ENCODE results near the gene GPN1. TPM values are rescaled to one million over a fixed set of nuclear protein-coding genes. Genes with fewer than 3 reads are reported as not detected.

Gene GPN1
- total RNA-seq, 2 experiments from 2014 or later, result 24.6 to 28.1 TPM

DNA sequence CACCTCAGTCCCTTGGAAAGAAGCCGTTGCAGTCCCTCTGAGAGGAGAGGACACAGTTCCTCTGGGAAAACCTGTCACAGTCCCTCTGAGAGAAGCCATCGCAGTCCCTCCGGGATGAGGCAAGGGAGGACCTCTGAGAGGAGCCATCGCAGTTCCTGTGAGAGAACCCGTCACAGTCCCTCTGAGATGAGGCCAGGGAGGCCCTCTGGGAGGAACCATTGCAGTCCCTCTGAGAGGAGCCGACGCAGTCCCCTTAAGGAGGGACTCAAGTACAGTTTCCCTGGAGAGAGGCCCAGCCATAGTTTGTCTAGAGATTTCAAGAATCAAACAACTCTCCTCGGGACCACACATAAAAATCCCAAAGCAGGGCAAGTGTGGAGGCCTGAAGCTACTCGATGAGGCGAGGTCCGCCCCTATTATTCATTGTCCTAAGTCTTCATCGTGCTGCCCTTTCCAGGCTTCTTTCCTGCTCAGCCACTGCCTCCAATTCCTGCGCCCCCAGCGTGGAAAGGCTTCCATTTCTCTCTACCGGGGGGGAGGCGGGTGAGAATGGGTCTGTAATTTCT, 46.6 kb upstream of the GPN1 start:
- ATAC-seq (ENCODE audit: poor library complexity) (no peak), DNase-seq (peak in 2 of 14 experiments; percentile 20 to 35)
- Histone ChIP-seq H3K4me3 (ENCODE audit: low read length) (peak overlapping the region; percentile 74), H3K9me3 (ENCODE audit: control insufficient read depth in 1 of 2, insufficient read depth in 1 of 2, low read length in 2 of 2) (peaks cover 0 to 11% of the 10 kb centered on the region in 2 experiments), H3K4me1 (ENCODE audit: insufficient read depth, low read length) (peaks cover 40% of the 10 kb centered on the region), H3K36me3 (ENCODE audit: insufficient read depth, low read length) (no peaks in the 10 kb centered on the region), H3K27me3 (ENCODE audit: control insufficient read depth in 1 of 2, insufficient read depth in 2 of 2, low read length in 2 of 2) (no peaks in the 10 kb centered on the region), H3K27ac (ENCODE audit: low read depth in 1 of 2, low read length in 2 of 2) (peak overlapping the region; percentile 56 to 80)
- ChIA-PET POLR2A (interaction anchor here (0.7 to 1.5 kb wide), 4 partner anchors 47 to 1548 kb away, joined by 3 to 5 read pairs (median 4); partner anchors contain the start of genes CCDC121, GPN1, NRBP1 and RAB10), CTCF (no interaction called here)
- Mint-ChIP-seq H3K27me3 (no peaks in the 10 kb centered on the region), H3K9me3 (peaks cover 10% of the 10 kb centered on the region), H3K4me3 (peak overlapping the region; percentile 94), H3K4me1 (ENCODE audit: low read depth) (peaks cover 49% of the 10 kb centered on the region), H3K36me3 (ENCODE audit: low read depth) (peaks cover 41% of the 10 kb centered on the region), H3K27ac (peak overlapping the region; percentile 92)
- TF ChIP-seq, protein P1, sequence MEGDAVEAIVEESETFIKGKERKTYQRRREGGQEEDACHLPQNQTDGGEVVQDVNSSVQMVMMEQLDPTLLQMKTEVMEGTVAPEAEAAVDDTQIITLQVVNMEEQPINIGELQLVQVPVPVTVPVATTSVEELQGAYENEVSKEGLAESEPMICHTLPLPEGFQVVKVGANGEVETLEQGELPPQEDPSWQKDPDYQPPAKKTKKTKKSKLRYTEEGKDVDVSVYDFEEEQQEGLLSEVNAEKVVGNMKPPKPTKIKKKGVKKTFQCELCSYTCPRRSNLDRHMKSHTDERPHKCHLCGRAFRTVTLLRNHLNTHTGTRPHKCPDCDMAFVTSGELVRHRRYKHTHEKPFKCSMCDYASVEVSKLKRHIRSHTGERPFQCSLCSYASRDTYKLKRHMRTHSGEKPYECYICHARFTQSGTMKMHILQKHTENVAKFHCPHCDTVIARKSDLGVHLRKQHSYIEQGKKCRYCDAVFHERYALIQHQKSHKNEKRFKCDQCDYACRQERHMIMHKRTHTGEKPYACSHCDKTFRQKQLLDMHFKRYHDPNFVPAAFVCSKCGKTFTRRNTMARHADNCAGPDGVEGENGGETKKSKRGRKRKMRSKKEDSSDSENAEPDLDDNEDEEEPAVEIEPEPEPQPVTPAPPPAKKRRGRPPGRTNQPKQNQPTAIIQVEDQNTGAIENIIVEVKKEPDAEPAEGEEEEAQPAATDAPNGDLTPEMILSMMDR (IDR thresholded peaks at IDR 0.05), result no peak
- intact Hi-C loops (cut with DNase I, micrococcal nuclease), result loop anchor here (2.0 to 10.0 kb wide), 6 partner anchors 45 to 260 kb away; partner anchors contain the start of genes CCDC121 (in 2 of the 2), GPN1 (in 2 of the 2), MPV17 (in 1 of the 2) and MRPL33 (in 1 of the 2)

DNA sequence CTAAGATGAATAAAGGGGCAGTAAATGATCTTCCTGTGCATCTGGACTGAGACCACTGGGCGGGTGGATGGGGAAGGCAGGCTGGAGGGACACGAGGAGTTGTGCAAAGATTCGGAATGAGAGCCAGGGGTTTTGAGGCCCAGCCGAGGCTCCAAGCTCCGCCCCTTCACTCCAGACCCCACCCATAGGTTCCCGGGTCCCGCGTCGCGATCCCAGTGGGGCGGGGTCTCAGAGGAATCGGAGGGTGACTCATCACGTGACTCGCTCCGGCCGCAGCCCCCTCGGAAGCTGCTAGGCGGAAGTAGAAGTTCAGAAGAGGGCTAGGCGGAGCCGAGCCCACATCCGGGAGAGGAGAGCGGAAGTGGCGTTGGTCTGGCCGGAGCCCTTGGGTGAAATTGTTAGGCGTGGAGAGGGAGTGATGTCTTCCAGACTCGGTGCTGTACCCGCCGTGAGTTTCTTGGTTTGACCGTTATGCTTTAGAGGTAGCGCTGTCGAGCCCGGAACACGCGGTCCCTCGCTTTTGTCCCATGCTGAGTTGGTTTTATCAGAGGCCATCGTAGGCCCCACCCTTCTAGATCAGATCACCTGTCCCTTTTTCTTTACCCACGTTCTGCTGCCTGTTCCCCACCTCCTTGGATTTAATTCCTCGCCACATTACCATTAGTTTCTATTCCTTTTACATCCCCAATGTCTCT, 46.0 kb upstream of the GPN1 start, which contains the start of gene ZNF512:
Gene ZNF512, plus strand, starts transcription at position 348 of the 695 bp plus-strand sequence. Its CDS starts 71 bp downstream, at position 419.
- POLR2A ChIA-PET, result interaction anchor here (0.7 to 1.5 kb wide), 5 partner anchors 46 to 1549 kb away, joined by 3 to 5 read pairs (median 3); partner anchors contain the start of genes CCDC121, GPN1, NRBP1 and RAB10
- peak within 1 kb of the TSS; percentile 74 for H3K4me3 ChIP-seq (ENCODE audit: low read length)
- no peaks in the 10 kb centered on the region for H3K27me3 ChIP-seq (ENCODE audit: control insufficient read depth in 1 of 2, insufficient read depth in 2 of 2, low read length in 2 of 2)
- Mint-ChIP-seq H3K4me3 (peak within 1 kb of the TSS; percentile 94), H3K4me1 (ENCODE audit: low read depth) (peaks cover 54% of the 10 kb centered on the region), H3K27ac (peak within 1 kb of the TSS; percentile 92), H3K9me3 (peaks cover 7% of the 10 kb centered on the region), H3K27me3 (no peaks in the 10 kb centered on the region), H3K36me3 (ENCODE audit: low read depth) (peaks cover 42% of the 10 kb centered on the region)
- intact Hi-C loops (cut with DNase I, micrococcal nuclease), result loop anchor here (1.0 to 10.0 kb wide), 7 partner anchors 44 to 261 kb away; partner anchors contain the start of genes CCDC121 (in 2 of the 2), GPN1 (in 2 of the 2), IFT172 (in 1 of the 2) and MPV17 (in 1 of the 2)
- peaks cover 1 to 10% of the 10 kb centered on the region in 2 experiments for H3K9me3 ChIP-seq (ENCODE audit: control insufficient read depth in 1 of 2, insufficient read depth in 1 of 2, low read length in 2 of 2)
- TF ChIP-seq, protein P1 (IDR thresholded peaks at IDR 0.05), result no peak
- H3K36me3 ChIP-seq (ENCODE audit: insufficient read depth, low read length), result no peaks in the 10 kb centered on the region
- peaks cover 46% of the 10 kb centered on the region for H3K4me1 ChIP-seq (ENCODE audit: insufficient read depth, low read length)
- CTCF ChIA-PET, result no interaction called here
- peak; percentile 81 for ATAC-seq (ENCODE audit: poor library complexity)
- peak; percentile 53 to 91 (median 70) for DNase-seq
- peak within 1 kb of the TSS; percentile 56 to 80 for H3K27ac ChIP-seq (ENCODE audit: low read depth in 1 of 2, low read length in 2 of 2)

DNA sequence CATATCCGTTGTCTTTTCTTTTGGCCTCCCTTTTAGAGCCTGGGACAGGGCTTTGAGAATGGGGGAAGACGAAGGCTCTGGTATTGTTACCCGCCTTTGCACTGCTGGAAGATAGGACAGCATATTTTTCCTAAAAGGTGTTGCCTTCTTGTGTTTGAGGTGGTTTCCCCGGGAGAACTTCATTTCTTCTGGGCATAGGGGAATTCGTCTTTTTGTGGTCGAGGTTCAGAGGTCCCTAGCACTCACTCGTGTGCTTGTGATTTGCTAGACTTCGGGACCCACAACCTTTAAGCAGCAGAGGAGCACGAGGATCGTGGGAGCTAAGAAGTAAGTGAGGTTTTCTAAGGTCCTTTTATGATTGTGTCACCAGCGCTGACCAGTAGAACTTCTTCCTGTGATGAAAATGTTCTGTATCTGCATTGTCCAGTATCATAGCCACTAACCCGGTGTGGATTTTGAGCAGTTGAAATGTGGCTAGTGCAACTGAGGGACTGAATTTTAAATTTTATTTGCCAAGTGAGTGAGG, 45.4 kb upstream of the GPN1 start:
- peaks cover 8% of the 10 kb centered on the region for H3K9me3 Mint-ChIP-seq
- peak overlapping the region; percentile 74 for H3K4me3 ChIP-seq (ENCODE audit: low read length)
- intact Hi-C loops (cut with DNase I, micrococcal nuclease), result loop anchor here (1.0 to 10.0 kb wide), 7 partner anchors 44 to 261 kb away; partner anchors contain the start of genes CCDC121 (in 2 of the 2), GPN1 (in 2 of the 2), IFT172 (in 1 of the 2) and MPV17 (in 1 of the 2)
- peaks cover 48% of the 10 kb centered on the region for H3K36me3 Mint-ChIP-seq (ENCODE audit: low read depth)
- peak overlapping the region; percentile 94 for H3K4me3 Mint-ChIP-seq
- peak overlapping the region; percentile 56 to 80 for H3K27ac ChIP-seq (ENCODE audit: low read depth in 1 of 2, low read length in 2 of 2)
- H3K36me3 ChIP-seq (ENCODE audit: insufficient read depth, low read length), result no peaks in the 10 kb centered on the region
- TF ChIP-seq, protein P1 (IDR thresholded peaks at IDR 0.05), result no peak
- ATAC-seq (ENCODE audit: poor library complexity) (peak; percentile 27), DNase-seq (peak in 2 of 14 experiments; percentile 4 to 35)
- no peaks in the 10 kb centered on the region for H3K27me3 ChIP-seq (ENCODE audit: control insufficient read depth in 1 of 2, insufficient read depth in 2 of 2, low read length in 2 of 2)
- H3K27me3 Mint-ChIP-seq, result no peaks in the 10 kb centered on the region
- peaks cover 46% of the 10 kb centered on the region for H3K4me1 ChIP-seq (ENCODE audit: insufficient read depth, low read length)
- peaks cover 60% of the 10 kb centered on the region for H3K4me1 Mint-ChIP-seq (ENCODE audit: low read depth)
- H3K27ac Mint-ChIP-seq, result peak overlapping the region; percentile 92
- peaks cover 4 to 5% of the 10 kb centered on the region in 2 experiments for H3K9me3 ChIP-seq (ENCODE audit: control insufficient read depth in 1 of 2, insufficient read depth in 1 of 2, low read length in 2 of 2)
- CTCF ChIA-PET, result interaction anchor here (0.5 kb wide), 1 partner anchor 91 kb away, joined by 3 read pairs; no protein-coding TSS in a partner anchor
- POLR2A ChIA-PET, result interaction anchor here (0.9 to 1.5 kb wide), 5 partner anchors 45 to 1549 kb away, joined by 3 to 5 read pairs (median 3); partner anchors contain the start of genes CCDC121, GPN1, NRBP1 and RAB10
